ENCODE results near the gene NANOG.
A peak's percentile ranks its signal among the peaks of the same experiment; 100 is the strongest.
"Not testable (repeated sequence)": the region's sequence is repeated elsewhere in the genome, so short reads cannot be mapped to it uniquely, and the experiment has no call there.

NANOG gene

DNA sequence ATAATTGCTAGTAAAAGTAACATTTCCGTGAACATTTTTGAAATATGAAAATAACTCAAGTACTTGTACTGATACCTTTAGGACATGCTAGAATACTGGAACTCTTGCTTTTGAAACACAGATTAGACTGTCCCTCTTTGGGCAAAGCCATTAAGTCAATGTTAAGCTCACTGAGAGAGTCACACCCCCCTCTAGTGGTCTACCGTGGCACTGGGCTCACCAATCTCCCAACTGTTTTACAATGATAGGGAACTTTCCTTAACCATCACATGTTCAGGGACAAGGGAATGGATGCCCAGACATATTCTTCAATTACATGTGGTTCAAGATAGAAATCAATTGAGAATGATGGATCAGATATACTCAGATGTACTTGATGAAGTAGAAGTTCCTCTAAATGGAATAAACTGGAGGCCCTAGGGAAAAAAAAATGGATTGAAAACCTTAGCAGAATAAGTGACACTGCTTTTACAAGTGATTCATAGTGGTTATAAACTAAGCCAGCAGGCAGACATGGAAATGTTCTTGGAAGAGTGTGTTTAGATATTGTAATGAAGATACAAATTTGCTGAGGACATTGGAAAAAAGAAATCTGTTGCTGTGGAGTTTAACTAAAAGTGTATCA is 17.8 kb downstream of the NANOG start:
- Histone ChIP-seq H3K27me3 (ENCODE audit: insufficient read depth, low read length) (no peaks in the 10 kb centered on the region), H3K36me3 (ENCODE audit: insufficient read depth, low read length) (no peaks in the 10 kb centered on the region), H2AFZ (ENCODE audit: low read length) (no peak overlapping the region), H3K4me1 (ENCODE audit: insufficient read depth, low read length, severe bottlenecking) (no peaks in the 10 kb centered on the region), H3F3A (ENCODE audit: insufficient read depth, low read length) (no peaks in the 10 kb centered on the region), H3K9me3 (ENCODE audit: low read length) (no peaks in the 10 kb centered on the region), H3K4me2 (ENCODE audit: low read length) (no peak overlapping the region), H3K79me2 (ENCODE audit: insufficient read depth, low read length) (no peaks in the 10 kb centered on the region), H4K20me1 (ENCODE audit: insufficient read depth, low read length) (no peaks in the 10 kb centered on the region), H3K9ac (ENCODE audit: low read length) (no peak overlapping the region), H3K9me2 (ENCODE audit: low read depth, low read length) (no peaks in the 10 kb centered on the region), H3K27ac (ENCODE audit: low read depth, low read length, poor library complexity, severe bottlenecking) (no peak overlapping the region), H3K4me3 (ENCODE audit: low read depth, low read length, poor library complexity, severe bottlenecking) (no peak overlapping the region)
- no peak for TF ChIP-seq EZH2 (IDR thresholded peaks at IDR 0.05; ENCODE audit: borderline replicate concordance, low read length)
- TF ChIP-seq, protein P1, sequence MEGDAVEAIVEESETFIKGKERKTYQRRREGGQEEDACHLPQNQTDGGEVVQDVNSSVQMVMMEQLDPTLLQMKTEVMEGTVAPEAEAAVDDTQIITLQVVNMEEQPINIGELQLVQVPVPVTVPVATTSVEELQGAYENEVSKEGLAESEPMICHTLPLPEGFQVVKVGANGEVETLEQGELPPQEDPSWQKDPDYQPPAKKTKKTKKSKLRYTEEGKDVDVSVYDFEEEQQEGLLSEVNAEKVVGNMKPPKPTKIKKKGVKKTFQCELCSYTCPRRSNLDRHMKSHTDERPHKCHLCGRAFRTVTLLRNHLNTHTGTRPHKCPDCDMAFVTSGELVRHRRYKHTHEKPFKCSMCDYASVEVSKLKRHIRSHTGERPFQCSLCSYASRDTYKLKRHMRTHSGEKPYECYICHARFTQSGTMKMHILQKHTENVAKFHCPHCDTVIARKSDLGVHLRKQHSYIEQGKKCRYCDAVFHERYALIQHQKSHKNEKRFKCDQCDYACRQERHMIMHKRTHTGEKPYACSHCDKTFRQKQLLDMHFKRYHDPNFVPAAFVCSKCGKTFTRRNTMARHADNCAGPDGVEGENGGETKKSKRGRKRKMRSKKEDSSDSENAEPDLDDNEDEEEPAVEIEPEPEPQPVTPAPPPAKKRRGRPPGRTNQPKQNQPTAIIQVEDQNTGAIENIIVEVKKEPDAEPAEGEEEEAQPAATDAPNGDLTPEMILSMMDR (IDR thresholded peaks at IDR 0.05; ENCODE audit: low read length) = peak; percentile 86

DNA sequence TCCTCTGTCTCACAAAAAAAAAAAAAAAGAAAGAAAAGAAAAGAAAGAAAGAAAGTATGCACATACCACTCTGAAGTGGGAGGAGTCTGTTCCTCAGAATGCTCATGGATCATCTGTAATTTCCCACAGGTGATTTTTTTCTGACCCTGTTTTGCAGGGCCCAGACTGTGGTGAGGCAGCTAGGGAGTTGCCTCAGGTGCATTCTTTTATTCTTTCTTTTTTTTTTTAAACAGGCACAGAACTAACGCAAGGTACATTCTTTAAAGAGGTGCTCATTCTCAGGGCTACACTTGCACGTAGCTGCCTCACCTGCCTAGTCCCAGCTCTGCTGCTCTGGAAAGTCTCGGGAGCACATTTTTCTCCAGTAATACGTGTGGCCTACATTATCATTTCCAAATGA is 36.6 kb downstream of the NANOG start:
- H2AFZ ChIP-seq (ENCODE audit: low read length); H4K20me1 ChIP-seq (ENCODE audit: insufficient read depth, low read length); H3K79me2 ChIP-seq (ENCODE audit: insufficient read depth, low read length); H3K27me3 ChIP-seq (ENCODE audit: insufficient read depth, low read length); H3K4me3 ChIP-seq (ENCODE audit: low read depth, low read length, poor library complexity, severe bottlenecking); H3K9me2 ChIP-seq (ENCODE audit: low read depth, low read length); H3K4me1 ChIP-seq (ENCODE audit: insufficient read depth, low read length, severe bottlenecking); H3F3A ChIP-seq (ENCODE audit: insufficient read depth, low read length); H3K4me2 ChIP-seq (ENCODE audit: low read length); H3K9ac ChIP-seq (ENCODE audit: low read length); H3K9me3 ChIP-seq (ENCODE audit: low read length); H3K27ac ChIP-seq (ENCODE audit: low read depth, low read length, poor library complexity, severe bottlenecking); H3K36me3 ChIP-seq (ENCODE audit: insufficient read depth, low read length): not testable (repeated sequence)

DNA sequence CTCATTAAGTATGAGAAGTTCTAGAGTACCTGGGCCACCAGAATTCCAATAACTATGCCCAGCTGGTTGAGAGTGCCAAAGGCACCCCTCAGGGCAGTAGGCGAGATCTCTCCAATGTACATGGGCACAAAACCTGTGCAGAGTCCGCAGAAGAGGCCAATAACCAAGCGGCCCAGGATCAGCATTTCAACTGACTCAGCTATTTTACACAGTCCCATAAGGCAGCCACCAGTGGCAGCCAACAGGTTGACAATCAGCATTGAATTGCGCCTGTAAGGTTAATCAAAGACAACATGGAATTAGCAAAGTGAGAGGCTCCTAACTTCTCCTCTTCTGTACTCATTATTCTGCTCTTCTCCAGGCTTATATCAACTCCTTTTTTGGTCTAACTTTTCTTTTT is 40.5 kb downstream of the NANOG start:
- H3F3A ChIP-seq (ENCODE audit: insufficient read depth, low read length); H3K36me3 ChIP-seq (ENCODE audit: insufficient read depth, low read length); H3K9ac ChIP-seq (ENCODE audit: low read length); H3K9me3 ChIP-seq (ENCODE audit: low read length); H3K9me2 ChIP-seq (ENCODE audit: low read depth, low read length); H3K27me3 ChIP-seq (ENCODE audit: insufficient read depth, low read length); H3K27ac ChIP-seq (ENCODE audit: low read depth, low read length, poor library complexity, severe bottlenecking); H2AFZ ChIP-seq (ENCODE audit: low read length); H3K4me1 ChIP-seq (ENCODE audit: insufficient read depth, low read length, severe bottlenecking); H3K4me2 ChIP-seq (ENCODE audit: low read length); H3K4me3 ChIP-seq (ENCODE audit: low read depth, low read length, poor library complexity, severe bottlenecking); H3K79me2 ChIP-seq (ENCODE audit: insufficient read depth, low read length); H4K20me1 ChIP-seq (ENCODE audit: insufficient read depth, low read length): not testable (repeated sequence)

DNA sequence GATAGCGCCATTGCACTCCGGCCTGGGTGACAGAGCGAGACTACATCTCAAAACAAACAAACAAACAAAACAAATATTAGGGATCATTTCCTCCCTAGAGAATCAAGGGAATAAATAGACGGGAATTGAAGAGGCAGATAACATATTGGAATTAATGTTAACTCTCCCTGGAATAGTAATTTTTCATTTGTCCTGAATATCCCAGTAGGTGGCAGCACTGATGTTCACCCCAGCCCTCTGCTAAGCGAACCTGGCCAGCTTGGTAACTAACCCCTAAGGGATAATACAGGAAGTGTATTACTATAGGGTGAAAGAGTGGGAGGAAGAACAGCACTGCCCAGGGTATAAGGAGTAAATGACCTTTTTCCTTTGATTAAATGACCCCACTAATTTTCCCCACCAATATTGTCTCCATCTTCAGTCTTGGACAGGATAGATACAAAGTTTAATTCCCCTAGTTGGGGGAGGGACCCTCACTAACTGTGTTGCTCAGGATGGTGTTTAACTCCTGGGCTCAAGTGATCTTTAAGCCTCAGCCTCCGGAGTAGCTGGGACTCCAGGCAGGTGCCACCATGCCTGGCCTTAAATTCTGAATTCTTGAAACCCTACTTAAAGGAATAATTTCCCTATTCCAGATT is 43.0 kb downstream of the NANOG start:
- Histone ChIP-seq H3K9me3 (ENCODE audit: low read length) (no peaks in the 10 kb centered on the region), H3K9ac (ENCODE audit: low read length) (no peak overlapping the region), H3K79me2 (ENCODE audit: insufficient read depth, low read length) (no peaks in the 10 kb centered on the region), H3K4me2 (ENCODE audit: low read length) (no peak overlapping the region), H3K27ac (ENCODE audit: low read depth, low read length, poor library complexity, severe bottlenecking) (no peak overlapping the region), H4K20me1 (ENCODE audit: insufficient read depth, low read length) (no peaks in the 10 kb centered on the region), H3K4me3 (ENCODE audit: low read depth, low read length, poor library complexity, severe bottlenecking) (no peak overlapping the region), H2AFZ (ENCODE audit: low read length) (no peak overlapping the region), H3F3A (ENCODE audit: insufficient read depth, low read length) (no peaks in the 10 kb centered on the region), H3K9me2 (ENCODE audit: low read depth, low read length) (no peaks in the 10 kb centered on the region), H3K27me3 (ENCODE audit: insufficient read depth, low read length) (no peaks in the 10 kb centered on the region), H3K36me3 (ENCODE audit: insufficient read depth, low read length) (no peaks in the 10 kb centered on the region), H3K4me1 (ENCODE audit: insufficient read depth, low read length, severe bottlenecking) (no peaks in the 10 kb centered on the region)
- TF ChIP-seq, protein P1 (IDR thresholded peaks at IDR 0.05; ENCODE audit: low read length) = peak; percentile 55
- no peak for TF ChIP-seq EZH2 (IDR thresholded peaks at IDR 0.05; ENCODE audit: borderline replicate concordance, low read length)

DNA sequence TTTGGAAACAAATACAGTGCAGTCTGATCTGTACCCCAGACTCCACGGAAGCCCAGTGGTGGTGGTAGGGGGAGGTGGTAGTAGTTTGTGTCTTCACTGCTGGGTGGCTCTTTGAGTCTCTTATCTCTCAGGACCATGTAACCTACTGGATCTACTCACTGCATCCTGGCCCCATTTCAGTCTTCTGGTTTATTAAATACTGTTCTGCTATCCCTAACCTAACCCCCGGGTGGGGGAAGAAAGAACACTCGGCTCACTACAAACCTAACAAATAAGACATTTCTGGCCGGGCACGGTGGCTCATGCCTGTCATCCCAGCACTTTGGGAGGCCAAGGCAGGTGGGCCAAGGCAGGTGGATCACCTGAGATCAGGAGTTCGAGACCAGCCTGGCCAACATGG is 44.0 kb downstream of the NANOG start:
- not testable (repeated sequence) for H3K27ac ChIP-seq (ENCODE audit: low read depth, low read length, poor library complexity, severe bottlenecking); H4K20me1 ChIP-seq (ENCODE audit: insufficient read depth, low read length); H3K27me3 ChIP-seq (ENCODE audit: insufficient read depth, low read length); H3F3A ChIP-seq (ENCODE audit: insufficient read depth, low read length); H3K4me1 ChIP-seq (ENCODE audit: insufficient read depth, low read length, severe bottlenecking); H3K79me2 ChIP-seq (ENCODE audit: insufficient read depth, low read length); H3K4me2 ChIP-seq (ENCODE audit: low read length); H3K9me2 ChIP-seq (ENCODE audit: low read depth, low read length); H3K4me3 ChIP-seq (ENCODE audit: low read depth, low read length, poor library complexity, severe bottlenecking); H3K9ac ChIP-seq (ENCODE audit: low read length); H3K9me3 ChIP-seq (ENCODE audit: low read length); H3K36me3 ChIP-seq (ENCODE audit: insufficient read depth, low read length); H2AFZ ChIP-seq (ENCODE audit: low read length)

All from OCI-LY1 (cell line).